Vagina (tissue), 2 donors: ENCODE data around the gene ACVRL1. TPM values are rescaled to one million over a fixed set of nuclear protein-coding genes. Genes with fewer than 3 reads are reported as not detected.

Source experiments
- DNase-seq, 2 donors: peaks; one replicate each; pipeline ENCODE4 v3.0.0-alpha.2; 2017; ENCODE audit errors: extremely low spot score in 2 of 2
- H3K27ac ChIP-seq: fragments of 200-600 bp; sonication (generic); one replicate; pipeline ENCODE4 v1.5.1; 2019
- H3K27me3 ChIP-seq: fragments of 200-600 bp; sonication (generic); one replicate; pipeline ENCODE4 v1.5.1; 2019
- H3K36me3 ChIP-seq, 2 donors: fragments of 200-600 bp; sonication (generic); one replicate each; pipeline ENCODE4 v1.5.1; 2017 to 2019
- H3K4me1 ChIP-seq: fragments of 200-600 bp; sonication (generic); one replicate; pipeline ENCODE4 v1.5.1; 2019
- H3K4me3 ChIP-seq, 2 donors: fragments of 200-600 bp; sonication (generic); 1 replicate in 1 of 2; 2 replicates in 1 of 2; pipeline ENCODE4 v1.5.1; 2016 to 2019
- H3K9me3 ChIP-seq: fragments of 200-600 bp; sonication (generic); one replicate; pipeline ENCODE4 v1.5.1; 2019
- POLR2A ChIP-seq, 2 donors: fragments of 450-650 bp; IDR thresholded peaks; one replicate each; pipeline ENCODE4 v1.6.1; 2017; ENCODE audit warnings: antibody characterized with exemption in 2 of 2, mild to moderate bottlenecking in 2 of 2, moderate library complexity in 2 of 2
- POLR2AphosphoS5 ChIP-seq, 2 donors: sonication (generic); formaldehyde crosslinking; IDR thresholded peaks; one replicate each; pipeline ENCODE4 v1.9.0; 2017; ENCODE audit warnings: antibody characterized with exemption in 2 of 2, mild to moderate bottlenecking in 2 of 2, low read depth in 1 of 2; ENCODE audit not compliant: insufficient read depth in 1 of 2
- intact Hi-C: fragments of 100-400 bp; cut with DNase I; formaldehyde crosslinking; loops from one replicate; pipeline ENCODE4 v1.15.1; 2023
- total RNA-seq: library from RNA; depleted of rRNA; stranded (reverse); fragments of >200 nt; gene quantifications from one replicate; pipeline ENCODE4 v1.2.3, GENCODE V29; 2016
- TF ChIP-seq, protein P1 (sequence below), 3 experiments: fragments of 450-650 bp in 2 of 3; fragments of 200-600 bp in 1 of 3; sonication (generic) in 1 of 3; IDR thresholded peaks; one replicate each; pipeline ENCODE4 v1.5.1; 2017 to 2019; ENCODE audit warnings: antibody characterized with exemption in 3 of 3, mild to moderate bottlenecking in 2 of 3, moderate library complexity in 2 of 3

ACVRL1 gene
- total RNA-seq, 1 donor from 2014 or later = 115 TPM

DNA sequence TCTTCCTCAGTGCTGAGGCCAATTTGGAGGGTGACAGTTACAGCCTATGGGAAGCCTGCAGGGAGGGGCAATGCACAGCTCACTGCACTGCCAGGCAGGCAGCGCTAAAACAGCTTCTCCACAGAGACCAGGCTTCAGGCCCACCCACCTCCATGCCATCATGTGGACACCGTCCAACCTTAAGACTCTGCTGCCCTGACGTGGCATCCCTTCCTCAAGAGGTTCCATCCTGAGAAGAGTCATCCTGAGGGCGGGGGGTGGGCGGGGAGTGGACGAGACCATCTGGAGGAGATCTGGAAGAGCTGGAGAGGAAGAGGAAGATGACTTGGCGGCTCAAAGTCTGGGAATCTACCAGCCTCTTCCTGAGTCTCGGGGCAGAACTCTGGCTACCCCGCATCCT is 8.4 kb upstream of the ACVRL1 start:
- Histone ChIP-seq H3K4me3 (no peak overlapping the region), H3K4me1 (no peaks in the 10 kb centered on the region), H3K27ac (no peak overlapping the region), H3K9me3 (no peaks in the 10 kb centered on the region), H3K27me3 (no peaks in the 10 kb centered on the region), H3K36me3 (no peaks in the 10 kb centered on the region)
- TF ChIP-seq POLR2A (IDR thresholded peaks at IDR 0.05) (no peak), POLR2AphosphoS5 (IDR thresholded peaks at IDR 0.05; ENCODE audit: insufficient read depth in 1 of 2, low read depth in 1 of 2) (no peak)
- TF ChIP-seq, protein P1, sequence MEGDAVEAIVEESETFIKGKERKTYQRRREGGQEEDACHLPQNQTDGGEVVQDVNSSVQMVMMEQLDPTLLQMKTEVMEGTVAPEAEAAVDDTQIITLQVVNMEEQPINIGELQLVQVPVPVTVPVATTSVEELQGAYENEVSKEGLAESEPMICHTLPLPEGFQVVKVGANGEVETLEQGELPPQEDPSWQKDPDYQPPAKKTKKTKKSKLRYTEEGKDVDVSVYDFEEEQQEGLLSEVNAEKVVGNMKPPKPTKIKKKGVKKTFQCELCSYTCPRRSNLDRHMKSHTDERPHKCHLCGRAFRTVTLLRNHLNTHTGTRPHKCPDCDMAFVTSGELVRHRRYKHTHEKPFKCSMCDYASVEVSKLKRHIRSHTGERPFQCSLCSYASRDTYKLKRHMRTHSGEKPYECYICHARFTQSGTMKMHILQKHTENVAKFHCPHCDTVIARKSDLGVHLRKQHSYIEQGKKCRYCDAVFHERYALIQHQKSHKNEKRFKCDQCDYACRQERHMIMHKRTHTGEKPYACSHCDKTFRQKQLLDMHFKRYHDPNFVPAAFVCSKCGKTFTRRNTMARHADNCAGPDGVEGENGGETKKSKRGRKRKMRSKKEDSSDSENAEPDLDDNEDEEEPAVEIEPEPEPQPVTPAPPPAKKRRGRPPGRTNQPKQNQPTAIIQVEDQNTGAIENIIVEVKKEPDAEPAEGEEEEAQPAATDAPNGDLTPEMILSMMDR (IDR thresholded peaks at IDR 0.05) = no peak
- intact Hi-C loops = no loop called here
- DNase-seq = no peak

DNA sequence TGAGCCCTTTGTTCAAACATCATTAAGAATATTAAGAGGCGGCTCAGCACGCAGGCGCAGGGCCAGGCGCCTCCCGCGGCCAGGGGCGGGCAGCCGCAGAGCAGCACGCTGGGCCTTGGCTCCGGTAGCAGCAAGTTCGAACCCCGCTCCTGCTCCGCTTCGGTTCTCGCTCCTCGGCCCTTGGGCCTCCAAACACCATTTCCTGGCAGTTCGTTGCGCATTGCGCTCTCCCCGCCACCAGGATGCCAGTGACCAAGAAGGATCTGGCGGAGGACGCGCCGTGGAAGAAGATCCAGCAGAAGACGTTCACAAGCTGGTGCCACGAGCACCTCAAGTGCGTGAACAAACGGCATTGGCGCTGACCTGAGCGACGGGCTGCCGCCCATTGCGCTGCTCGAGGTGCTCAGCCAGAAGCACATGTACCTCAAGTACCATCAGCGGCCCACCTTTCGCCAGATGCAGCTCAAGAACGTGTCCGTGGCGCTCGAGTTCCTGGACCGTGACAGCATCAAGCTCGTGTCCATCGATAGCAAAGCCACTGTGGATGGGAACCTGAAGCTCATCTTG is 6.9 kb upstream of the ACVRL1 start:
- peaks cover 11% of the 10 kb centered on the region for H3K4me1 ChIP-seq
- DNase-seq = no peak

DNA sequence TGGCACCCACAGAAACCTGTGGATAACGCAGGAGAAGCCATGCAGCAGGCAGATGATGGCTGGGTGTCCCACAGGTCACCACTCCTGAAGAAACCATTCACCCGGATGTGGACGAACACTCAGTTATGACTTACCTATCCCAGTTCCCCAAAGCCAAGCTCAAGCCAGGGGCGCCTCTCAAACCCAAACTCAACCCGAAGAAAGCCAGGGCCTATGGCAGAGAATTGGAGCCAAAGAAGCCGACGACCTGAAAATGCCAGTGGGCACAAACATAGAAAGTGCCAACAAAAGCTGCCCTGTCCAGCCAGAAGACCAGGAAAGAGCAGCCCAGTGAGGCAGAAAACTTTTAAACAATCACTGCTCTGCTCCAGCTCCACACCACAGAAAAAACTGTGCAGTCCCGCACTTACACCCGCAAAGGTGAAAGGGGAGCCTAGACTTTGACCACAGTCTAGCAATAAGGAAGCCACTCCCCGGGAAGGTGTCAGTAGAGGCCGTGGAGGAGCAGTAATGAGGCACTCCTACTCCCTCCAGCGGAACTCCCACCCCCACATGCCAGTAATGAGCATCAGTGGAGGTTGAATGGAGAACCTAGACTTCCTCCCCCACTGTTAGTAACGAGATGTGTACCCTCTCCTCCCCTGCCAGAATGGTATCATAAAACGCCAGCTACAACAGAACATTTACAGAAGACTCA is 6.0 kb upstream of the ACVRL1 start:
- TF ChIP-seq, protein P1 (IDR thresholded peaks at IDR 0.05) = no peak
- TF ChIP-seq POLR2A (IDR thresholded peaks at IDR 0.05) (no peak), POLR2AphosphoS5 (IDR thresholded peaks at IDR 0.05; ENCODE audit: insufficient read depth in 1 of 2, low read depth in 1 of 2) (no peak)
- Histone ChIP-seq H3K27me3 (no peaks in the 10 kb centered on the region), H3K4me1 (peaks cover 20% of the 10 kb centered on the region), H3K9me3 (no peaks in the 10 kb centered on the region), H3K4me3 (no peak overlapping the region), H3K36me3 (no peaks in the 10 kb centered on the region), H3K27ac (no peak overlapping the region)
- no peak for DNase-seq
- intact Hi-C loops = no loop called here

More for the DNA sequence above, 6.9 kb upstream of the ACVRL1 start:
- H3K36me3 ChIP-seq = no peaks in the 10 kb centered on the region
- no peaks in the 10 kb centered on the region for H3K9me3 ChIP-seq
- H3K27ac ChIP-seq = no peak overlapping the region
- intact Hi-C loops = no loop called here
- TF ChIP-seq POLR2A (IDR thresholded peaks at IDR 0.05) (no peak), POLR2AphosphoS5 (IDR thresholded peaks at IDR 0.05; ENCODE audit: insufficient read depth in 1 of 2, low read depth in 1 of 2) (no peak)
- TF ChIP-seq, protein P1 (IDR thresholded peaks at IDR 0.05) = no peak
- no peaks in the 10 kb centered on the region for H3K27me3 ChIP-seq
- no peak overlapping the region for H3K4me3 ChIP-seq

DNA sequence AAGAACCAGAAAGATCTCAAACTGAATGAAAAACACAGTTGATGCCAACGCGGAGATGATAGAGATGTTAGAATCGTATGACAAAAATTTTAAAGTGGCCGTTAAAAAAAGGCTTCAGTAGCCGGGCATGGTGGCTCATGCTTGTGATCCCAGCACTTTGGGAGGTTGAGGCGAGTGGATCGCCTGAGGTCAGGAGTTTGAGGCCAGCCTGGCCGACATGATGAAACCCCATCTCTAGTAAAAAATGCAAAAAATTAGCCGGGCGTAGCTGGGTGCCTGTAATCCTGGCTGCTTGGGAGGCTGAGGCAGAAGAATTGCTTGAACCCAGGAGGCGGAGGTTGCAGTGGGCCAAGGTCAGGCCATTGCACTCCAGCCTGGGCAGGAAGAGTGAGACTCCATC is 5.4 kb upstream of the ACVRL1 start:
- Histone ChIP-seq H3K36me3 (no peaks in the 10 kb centered on the region), H3K4me3 (no peak overlapping the region), H3K27ac (no peak overlapping the region), H3K4me1 (peaks cover 26% of the 10 kb centered on the region), H3K9me3 (no peaks in the 10 kb centered on the region), H3K27me3 (no peaks in the 10 kb centered on the region)
- intact Hi-C loops = no loop called here
- DNase-seq = no peak
- TF ChIP-seq POLR2AphosphoS5 (IDR thresholded peaks at IDR 0.05; ENCODE audit: insufficient read depth in 1 of 2, low read depth in 1 of 2) (no peak), POLR2A (IDR thresholded peaks at IDR 0.05) (no peak)

DNA sequence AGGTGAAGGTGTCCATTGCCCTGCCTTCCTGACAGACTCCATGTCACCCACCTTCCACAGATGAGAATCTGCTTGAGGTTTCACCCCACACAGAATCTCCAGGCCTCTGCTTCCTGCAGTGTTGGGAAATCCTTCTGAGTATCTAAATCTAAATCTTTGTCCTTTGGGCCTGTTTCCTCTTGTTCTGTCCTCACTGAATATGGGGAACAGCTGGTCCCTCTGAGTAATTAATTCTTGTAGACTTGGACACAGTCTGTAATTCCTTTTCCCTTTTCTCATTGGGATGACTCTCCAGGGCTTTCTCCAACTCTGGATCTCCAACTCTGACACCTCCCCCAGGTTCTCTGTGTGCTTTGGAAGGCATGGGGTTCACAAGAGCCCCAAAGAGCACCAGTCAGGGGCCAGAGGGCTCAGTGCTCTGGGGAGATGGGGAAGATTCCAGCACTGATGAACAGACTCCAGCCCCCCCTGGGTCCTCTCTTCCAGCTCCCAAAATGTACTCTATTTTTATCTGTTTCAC is 2.3 kb upstream of the ACVRL1 start:
- Histone ChIP-seq H3K36me3 (no peaks in the 10 kb centered on the region), H3K27me3 (no peaks in the 10 kb centered on the region), H3K4me1 (peaks cover 48% of the 10 kb centered on the region), H3K9me3 (no peaks in the 10 kb centered on the region), H3K27ac (peak overlapping the region; percentile 95), H3K4me3 (peak overlapping the region in 1 of 2 donors; percentile 66)
- intact Hi-C loops = no loop called here
- TF ChIP-seq POLR2AphosphoS5 (IDR thresholded peaks at IDR 0.05; ENCODE audit: insufficient read depth in 1 of 2, low read depth in 1 of 2) = peak in 1 of 2 donors; percentile 57
- TF ChIP-seq, protein P1 (IDR thresholded peaks at IDR 0.05) = no peak
- DNase-seq = no peak
